Fibroblast of lung (primary cell): Measurements from ENCODE around the gene ASRGL1.

ENCODE experiments used
- EZH2 ChIP-seq: IDR thresholded peaks from 2 replicates; pipeline ENCODE4 v1.5.1; 2012; ENCODE audit warnings: low read length, control low read depth, mild to moderate bottlenecking; ENCODE audit errors: missing control alignments
- TF ChIP-seq, protein P1 (sequence below), 2 donors: IDR thresholded peaks in 1 of 2; conservative IDR thresholded peaks in 1 of 2; 1 replicate in 1 of 2; 2 replicates in 1 of 2; pipeline ENCODE4 v1.5.1; 2011 to 2012; ENCODE audit warnings: low read length in 2 of 2, control low read depth in 1 of 2, inconsistent platforms in 1 of 2, low read depth in 1 of 2, mild to moderate bottlenecking in 1 of 2

GRCh38 chr11:62395885-62396551 is 58.8 kb downstream of the ASRGL1 start:
- TF ChIP-seq, protein P1, sequence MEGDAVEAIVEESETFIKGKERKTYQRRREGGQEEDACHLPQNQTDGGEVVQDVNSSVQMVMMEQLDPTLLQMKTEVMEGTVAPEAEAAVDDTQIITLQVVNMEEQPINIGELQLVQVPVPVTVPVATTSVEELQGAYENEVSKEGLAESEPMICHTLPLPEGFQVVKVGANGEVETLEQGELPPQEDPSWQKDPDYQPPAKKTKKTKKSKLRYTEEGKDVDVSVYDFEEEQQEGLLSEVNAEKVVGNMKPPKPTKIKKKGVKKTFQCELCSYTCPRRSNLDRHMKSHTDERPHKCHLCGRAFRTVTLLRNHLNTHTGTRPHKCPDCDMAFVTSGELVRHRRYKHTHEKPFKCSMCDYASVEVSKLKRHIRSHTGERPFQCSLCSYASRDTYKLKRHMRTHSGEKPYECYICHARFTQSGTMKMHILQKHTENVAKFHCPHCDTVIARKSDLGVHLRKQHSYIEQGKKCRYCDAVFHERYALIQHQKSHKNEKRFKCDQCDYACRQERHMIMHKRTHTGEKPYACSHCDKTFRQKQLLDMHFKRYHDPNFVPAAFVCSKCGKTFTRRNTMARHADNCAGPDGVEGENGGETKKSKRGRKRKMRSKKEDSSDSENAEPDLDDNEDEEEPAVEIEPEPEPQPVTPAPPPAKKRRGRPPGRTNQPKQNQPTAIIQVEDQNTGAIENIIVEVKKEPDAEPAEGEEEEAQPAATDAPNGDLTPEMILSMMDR (conservative IDR thresholded peaks at IDR 0.05 in 1 of 2, IDR thresholded peaks at IDR 0.05 in 1 of 2; ENCODE audit: low read depth in 1 of 2, low read length in 2 of 2) = no peak
- TF ChIP-seq EZH2 = no peak
